Inflammatory macrophage treated with lipopolysaccharide for 1 hour (primary cell): ENCODE data around the gene ZNF524.

Experiments used
- DNase-seq, 2 donors: peaks; one replicate each; pipeline ENCODE4 v3.0.0-alpha.2; 2020 to 2022

ZNF524 gene

GRCh38 chr19:55643887-55644176 is 43.7 kb downstream of the ZNF524 start:
- no peak for DNase-seq

GRCh38 chr19:55644191-55644833 is 44.2 kb downstream of the ZNF524 start:
- no peak for DNase-seq

- no peak for DNase-seq
Observed at GRCh38 chr19:55644842-55645511, 44.9 kb downstream of the ZNF524 start.

GRCh38 chr19:55645512-55645881 is 45.4 kb downstream of the ZNF524 start:
- no peak for DNase-seq

DNA sequence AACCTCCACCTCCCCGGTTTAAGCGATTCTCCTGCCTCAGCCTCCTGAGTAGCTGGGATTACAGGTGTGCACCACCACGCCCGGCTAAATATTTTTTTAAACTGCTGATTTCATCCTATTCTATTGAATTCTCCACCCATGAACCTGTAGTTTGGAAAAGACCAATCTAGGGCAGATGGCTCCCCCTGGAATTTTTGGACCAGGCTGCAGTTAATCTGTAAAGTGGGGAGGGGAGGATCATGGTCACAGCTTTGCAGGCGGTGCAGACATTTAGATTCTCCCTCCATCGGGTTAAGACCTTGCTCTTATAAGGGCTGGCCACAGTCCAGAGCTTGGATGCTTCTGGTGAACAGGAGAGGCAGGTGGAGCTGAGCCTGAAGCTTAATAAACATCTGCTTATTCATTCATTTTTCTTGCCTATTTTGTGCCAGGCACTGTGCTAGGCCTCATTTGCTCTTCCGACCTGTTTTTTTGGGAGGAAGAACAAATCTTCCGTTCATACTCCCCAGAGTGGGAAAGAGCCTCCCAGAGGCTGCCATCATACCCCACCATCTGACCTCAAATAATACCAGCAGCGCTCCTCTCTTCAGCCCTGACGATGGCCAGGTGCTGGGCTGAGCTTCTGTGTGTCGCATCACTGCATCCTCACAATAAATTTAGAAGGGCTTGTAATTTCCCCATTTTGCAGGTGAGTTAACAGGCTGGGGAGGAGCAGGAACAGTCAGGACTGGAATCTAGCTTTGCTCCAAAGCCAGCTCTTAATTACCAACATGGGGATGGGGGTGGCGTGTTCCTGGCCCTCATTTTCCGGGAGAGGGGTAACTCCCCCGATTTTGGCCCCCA is 47.0 kb downstream of the ZNF524 start:
- no peak for DNase-seq

GRCh38 chr19:55647732-55648584 is 47.9 kb downstream of the ZNF524 start, which contains the start of gene CCDC106:
Gene CCDC106 (plus strand): TSS chr19:55648212. CDS start chr19:55649047, 835 bp downstream.
- DNase-seq = peak in 1 of 2 donors; percentile 38

GRCh38 chr19:55648585-55649267 is 48.6 kb downstream of the ZNF524 start:
- DNase-seq = no peak

- DNase-seq = no peak
Observed at GRCh38 chr19:55649268-55650125, 49.4 kb downstream of the ZNF524 start.

GRCh38 chr19:55650126-55650557 is 50.1 kb downstream of the ZNF524 start:
- DNase-seq = no peak

GRCh38 chr19:55650602-55651230 is 50.6 kb downstream of the ZNF524 start:
- no peak for DNase-seq

GRCh38 chr19:55651236-55651635 is 51.1 kb downstream of the ZNF524 start:
- DNase-seq = no peak

DNA sequence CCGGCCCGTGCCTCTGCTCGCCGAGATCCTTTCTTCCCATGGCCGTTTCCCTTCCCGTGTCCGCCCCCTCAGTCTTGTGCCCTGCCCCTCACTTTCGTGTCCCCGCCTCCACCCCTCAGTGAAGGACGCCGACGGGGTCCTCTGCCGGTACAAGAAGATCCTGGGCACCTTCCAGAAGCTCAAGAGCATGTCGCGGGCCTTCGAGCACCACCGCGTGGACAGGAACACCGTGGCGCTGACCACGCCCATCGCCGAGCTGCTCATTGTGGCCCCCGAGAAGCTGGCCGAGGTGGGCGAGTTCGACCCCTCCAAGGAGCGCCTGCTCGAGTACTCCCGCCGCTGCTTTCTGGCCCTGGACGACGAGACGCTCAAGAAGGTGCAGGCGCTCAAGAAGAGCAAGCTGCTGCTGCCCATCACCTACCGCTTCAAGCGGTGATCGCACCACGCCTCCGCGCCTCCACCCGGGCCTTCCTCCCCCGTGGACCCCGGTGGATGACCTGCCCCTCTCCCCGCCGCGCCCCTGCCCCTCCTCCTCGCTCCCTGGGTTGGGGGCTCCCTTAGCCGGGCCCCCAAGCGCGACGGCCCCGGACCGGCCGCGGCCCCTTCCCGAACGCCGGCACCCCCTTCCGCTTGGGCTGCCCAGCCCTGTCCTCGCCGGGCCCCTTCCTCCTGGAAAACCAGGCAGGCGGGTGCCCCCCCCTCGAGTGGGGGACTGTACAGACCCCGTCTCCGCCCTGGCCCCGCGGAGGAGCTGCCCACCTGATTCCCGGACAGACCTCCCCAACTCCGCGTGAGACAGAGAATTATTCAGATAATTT is 52.4 kb downstream of the ZNF524 start:
- DNase-seq = no peak
